NCI-H1105 treated with DMSO at 0.1 percent for 48 hours (cell line): ENCODE results near the gene DAP.
A peak's percentile ranks its signal among the peaks of the same experiment; 100 is the strongest.

Source experiments
- DNase-seq: peaks from one replicate; lab custom pipeline; 2025; lab: John Stamatoyannopoulos, UW

DAP gene

DNA sequence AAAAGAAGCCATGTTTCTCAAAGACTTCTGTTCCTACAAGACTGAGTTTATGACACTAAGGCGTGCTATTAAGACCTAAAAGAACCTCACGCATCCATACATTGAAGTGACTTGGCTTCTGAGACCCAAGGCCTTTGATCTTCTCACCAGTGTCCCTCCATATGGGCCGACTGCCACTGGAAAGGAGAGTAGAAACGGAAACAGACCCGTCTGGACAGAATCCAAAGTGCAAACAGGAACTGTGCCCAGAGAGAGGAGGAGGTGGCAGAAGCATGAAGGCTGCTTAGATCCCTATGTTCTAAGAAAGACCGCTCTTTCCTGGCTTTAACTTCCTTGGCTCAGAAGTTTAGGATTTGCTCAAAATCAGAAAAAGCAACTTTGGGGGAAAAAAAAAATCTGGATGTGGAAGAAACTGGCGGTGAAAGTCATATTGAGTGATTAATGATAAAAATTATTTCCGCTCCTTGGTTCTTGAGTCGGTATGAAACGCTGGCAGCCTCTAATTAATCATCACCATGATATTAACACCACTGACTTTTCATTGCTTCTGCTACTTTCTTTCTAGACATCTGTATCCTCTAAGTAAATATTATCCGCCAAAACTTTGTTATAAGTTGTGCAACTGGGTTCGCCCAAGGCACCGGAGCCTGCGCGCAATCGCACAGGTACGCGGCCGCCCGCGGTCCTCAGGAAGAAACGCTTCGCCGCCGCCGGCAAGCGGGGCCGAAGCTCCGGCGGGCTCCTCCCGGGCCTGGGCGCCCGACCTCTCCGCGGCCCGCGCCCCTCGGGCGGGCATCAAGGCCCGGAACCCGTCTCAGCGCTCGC lies 726 bp downstream of the DAP start:
- peak; percentile 60 for DNase-seq

- DNase-seq: no peak
Observed at GRCh38 chr5:10759111-10759510, 1.9 kb downstream of the DAP start.

DNA sequence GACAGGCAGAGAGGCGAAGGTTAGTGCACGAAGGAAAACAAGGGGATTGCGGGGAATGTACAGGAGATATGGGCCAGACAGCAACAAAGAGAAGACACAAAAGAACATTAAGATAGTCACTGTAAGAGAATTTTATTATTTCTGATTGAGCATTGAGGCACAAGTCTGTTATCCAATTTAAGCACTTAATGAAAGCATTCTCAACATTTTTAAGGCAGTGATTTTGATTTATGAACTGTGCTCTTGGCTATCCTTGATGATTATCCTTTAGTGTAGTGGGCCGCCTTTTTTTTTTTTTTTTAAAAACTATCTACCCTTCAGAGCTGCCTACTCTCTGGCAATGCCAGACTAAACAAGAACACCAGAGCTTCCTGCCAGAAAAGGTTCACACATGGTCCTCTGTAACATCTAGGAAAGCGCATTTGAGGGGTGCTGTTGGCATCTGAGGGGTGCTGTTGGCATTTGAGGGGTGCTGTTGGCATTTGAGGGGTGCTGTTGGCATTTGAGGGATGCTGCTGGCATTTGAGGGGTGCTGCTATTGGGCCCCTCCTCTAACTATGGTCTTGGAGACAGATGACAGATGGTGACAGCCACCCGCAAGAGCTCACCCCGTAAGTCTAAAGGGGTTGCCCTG lies 3.0 kb downstream of the DAP start:
- DNase-seq: no peak

DNA sequence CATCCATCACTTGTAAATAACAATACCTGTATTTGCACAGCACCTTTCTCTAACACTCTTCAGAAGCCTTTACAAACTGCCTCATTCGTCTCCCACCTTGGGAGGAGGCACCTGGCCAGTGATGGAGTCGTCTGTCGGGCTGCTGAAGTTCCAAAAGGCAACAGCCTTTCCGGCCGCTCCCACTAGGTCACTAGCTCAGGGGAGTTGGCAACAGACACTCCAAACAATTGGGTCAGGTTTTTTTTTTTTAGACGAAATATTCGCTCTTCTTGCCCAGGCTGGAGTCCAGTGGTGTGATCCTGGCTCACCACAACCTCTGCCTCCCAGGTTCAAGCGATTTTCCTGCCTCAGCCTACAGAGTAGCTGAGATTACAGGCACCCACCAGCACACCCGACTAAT lies 4.0 kb downstream of the DAP start:
- no peak for DNase-seq

- DNase-seq: no peak
Observed at GRCh38 chr5:10756549-10756948, 4.5 kb downstream of the DAP start.

DNA sequence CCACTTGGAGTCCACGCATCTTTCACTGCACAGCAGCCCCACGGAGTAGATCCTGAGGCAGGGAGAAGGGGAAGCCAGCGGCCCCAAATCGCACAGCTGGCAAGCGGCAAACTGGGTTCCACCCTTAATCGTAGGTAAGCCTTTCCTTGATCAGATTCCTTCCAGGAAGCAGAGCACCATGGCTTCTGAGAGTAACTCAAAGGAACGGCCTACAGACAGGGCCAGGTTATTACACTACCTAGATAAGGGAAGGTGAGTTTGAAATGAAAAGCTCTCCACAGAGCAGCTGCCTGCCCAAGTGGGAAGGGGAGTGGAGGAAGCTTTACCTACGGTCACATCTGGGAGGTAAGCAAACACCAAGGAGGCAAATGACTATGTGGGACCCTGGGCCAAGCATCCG lies 7.9 kb downstream of the DAP start:
- no peak for DNase-seq

DNA sequence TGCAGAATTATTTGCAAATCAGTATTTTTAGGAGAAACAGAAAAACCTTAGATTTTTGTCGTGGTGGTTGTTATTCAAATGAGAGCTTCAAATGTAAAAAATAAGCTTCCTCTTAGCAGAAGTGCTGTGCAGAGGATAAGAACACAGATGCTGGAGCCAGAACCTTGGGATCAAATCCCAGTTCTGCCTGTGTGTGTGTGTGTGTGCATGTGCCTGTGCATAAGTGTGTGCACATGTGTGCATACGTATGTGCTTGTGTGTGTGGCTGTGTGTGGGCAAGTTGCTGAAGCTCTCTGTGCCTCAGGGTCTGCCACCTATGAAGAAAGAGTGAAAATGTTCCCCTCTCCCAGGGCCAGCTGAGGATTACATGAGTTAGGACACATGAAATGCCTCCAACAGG lies 8.6 kb downstream of the DAP start:
- no peak for DNase-seq

- DNase-seq: no peak
Observed at GRCh38 chr5:10750909-10751308, 10.1 kb downstream of the DAP start.

DNA sequence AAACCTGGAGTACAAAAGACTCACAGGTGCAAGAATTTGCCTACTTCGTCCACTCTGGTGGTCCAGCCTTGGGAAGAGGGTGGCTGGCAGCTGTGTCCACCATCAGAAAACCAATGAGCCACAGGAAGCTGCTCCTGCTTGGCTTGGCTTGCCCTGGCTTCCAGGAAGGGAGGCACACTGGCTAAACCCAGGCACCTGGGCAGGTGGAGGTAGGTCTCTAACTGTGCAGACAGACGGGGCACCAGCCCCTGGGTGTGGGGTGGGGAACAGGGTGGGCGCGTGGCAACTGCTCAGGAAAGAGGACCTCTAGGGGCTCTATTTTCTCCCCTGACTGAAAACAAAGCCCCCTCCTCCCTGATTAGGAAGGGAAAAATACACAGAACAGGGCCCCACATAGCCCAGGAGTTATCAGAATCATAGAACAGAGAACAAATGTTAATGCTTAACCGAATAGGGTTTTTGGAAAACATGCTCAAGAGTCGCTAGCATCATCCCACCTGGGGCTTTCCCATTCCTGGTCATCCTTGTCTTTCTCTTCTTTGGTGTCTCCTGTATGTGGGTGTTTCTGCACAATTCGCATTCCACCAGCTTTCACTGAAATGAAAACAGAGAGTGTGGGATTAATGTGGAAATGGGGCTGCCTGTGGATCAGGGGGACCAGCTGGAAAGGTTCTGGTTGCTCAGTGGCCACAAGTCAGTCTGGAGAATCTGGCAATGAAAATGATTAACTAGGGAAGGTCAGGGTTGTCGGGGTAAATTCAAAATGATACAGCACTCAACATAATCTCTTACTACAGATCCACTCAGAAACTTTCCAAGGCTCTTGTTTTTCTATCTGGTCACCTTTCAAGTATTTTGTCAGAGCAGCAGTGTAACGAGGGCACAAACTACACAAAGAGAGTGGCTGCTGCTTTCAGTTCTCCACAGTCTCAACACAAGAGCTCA lies 13.1 kb downstream of the DAP start:
- no peak for DNase-seq

GRCh38 chr5:10746711-10747110 lies 14.3 kb downstream of the DAP start:
- DNase-seq: no peak

DNA sequence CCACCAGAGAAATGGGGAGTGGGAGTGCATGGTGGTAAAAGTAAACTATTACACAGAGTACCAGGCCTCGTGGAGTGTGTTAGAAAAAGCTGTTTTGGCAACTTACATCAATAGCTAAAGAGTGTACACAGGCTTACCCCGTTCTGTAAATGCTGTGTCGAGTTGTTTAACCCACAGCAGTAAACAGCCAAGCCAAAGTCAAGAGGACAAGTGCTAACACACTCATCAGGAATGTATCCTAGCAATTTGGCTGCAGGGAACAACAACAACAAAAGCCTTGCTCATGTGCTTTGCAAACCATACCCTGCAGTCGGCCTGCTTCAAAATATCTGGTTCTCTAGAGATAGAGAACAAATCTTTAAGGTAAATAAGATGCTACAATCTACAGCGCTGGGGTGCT lies 15.9 kb downstream of the DAP start:
- no peak for DNase-seq

GRCh38 chr5:10744681-10745080 lies 16.4 kb downstream of the DAP start:
- no peak for DNase-seq

DNA sequence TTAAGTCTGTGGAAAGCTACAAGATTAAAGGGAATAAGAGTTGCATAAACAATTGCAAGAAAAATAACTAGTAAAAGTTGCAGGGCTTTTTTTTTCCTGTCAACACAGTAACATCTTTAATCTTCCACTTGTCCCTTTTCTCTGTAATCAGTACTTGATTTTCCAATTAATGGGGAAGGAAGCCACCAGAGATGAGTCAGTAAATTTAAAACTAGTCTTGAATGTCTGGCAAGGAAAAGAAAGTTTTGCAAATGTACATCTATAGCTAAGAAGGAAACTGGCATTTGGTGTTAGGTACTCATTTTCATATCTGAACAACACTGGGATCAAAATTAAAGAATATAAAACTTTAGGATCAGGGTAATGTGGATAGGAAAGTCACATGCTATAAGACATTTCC lies 17.1 kb downstream of the DAP start:
- no peak for DNase-seq

DNA sequence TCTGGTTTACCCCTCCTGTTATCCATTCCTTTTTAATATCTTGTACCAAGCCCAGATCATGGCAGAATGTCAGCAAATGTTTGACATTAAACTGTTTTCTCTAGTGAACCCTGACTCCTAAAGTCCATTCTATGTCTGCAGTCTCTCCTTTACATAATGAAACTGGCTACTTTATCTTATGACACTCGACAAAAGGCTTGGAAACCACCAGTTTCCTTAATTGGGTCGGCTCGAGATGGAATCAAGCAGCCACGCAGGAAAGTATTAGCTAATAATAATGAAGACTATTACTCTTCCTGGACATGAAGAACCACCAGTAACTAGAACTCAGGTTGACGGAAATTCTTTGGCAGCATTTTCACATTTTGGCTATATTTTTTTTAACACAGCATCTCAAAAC lies 17.5 kb downstream of the DAP start:
- DNase-seq: no peak

GRCh38 chr5:10741661-10742060 lies 19.4 kb downstream of the DAP start:
- no peak for DNase-seq

GRCh38 chr5:10740384-10740783 lies 20.6 kb downstream of the DAP start:
- DNase-seq: no peak

GRCh38 chr5:10737880-10738279 lies 23.2 kb downstream of the DAP start:
- no peak for DNase-seq

- DNase-seq: no peak
Observed at GRCh38 chr5:10736808-10737207, 24.2 kb downstream of the DAP start.

GRCh38 chr5:10736354-10736753 lies 24.7 kb downstream of the DAP start:
- DNase-seq: no peak

DNA sequence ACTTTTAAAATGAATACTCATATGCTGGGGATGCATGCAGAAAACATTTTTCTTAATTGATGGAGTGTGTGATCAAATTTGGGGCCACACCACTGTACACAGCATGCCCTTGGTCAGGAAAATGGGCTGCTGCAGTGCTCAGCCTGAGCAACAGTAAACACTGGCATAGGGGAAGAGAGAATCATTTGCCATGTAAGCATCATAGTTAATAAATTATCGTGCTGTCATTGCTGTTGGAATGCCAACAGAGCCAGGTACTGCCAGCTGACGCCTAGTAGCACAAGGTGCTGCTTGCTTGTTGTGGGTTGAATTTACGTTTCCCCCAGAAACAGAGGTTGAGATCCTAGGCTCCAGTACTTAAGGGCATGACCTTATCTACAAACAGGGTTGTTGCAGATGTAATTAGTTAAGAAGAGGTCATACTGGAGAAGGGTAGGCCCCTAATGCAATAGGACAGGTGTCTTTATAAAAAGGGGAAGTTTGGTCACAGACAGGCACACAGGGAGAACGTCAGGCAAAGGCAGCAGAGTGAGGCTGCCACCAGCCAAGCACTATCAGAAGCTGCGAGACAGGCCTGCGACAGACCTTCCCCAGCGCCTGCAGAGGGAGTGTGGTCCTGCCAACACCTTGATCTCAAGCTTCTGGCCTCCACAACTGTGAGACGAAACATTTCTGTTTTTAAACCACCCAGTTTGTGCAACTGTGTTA lies 25.3 kb downstream of the DAP start:
- no peak for DNase-seq

- DNase-seq: no peak
Observed at GRCh38 chr5:10734832-10735523, 26.1 kb downstream of the DAP start.
